Fibroblast of mammary gland (primary cell): ENCODE measurements around the gene BLTP3A.
"Not testable (repeated sequence)": the region's sequence is repeated elsewhere in the genome, so short reads cannot be mapped to it uniquely, and the experiment has no call there.

ENCODE experiments used
- DNase-seq: peaks from one replicate; pipeline ENCODE4 v3.0.0-alpha.2; 2010; ENCODE audit warnings: low read depth
- H3K4me3 ChIP-seq: 2 replicates; pipeline ENCODE4 v1.5.1; 2011; ENCODE audit warnings: low read depth, mild to moderate bottlenecking, low read length, moderate library complexity; ENCODE audit not compliant: control insufficient read depth
- TF ChIP-seq, protein P1 (sequence below): conservative IDR thresholded peaks from 2 replicates; pipeline ENCODE4 v1.5.1; 2011; ENCODE audit warnings: low read depth, low read length, inconsistent platforms; ENCODE audit not compliant: control insufficient read depth, insufficient read depth

The BLTP3A gene

DNA sequence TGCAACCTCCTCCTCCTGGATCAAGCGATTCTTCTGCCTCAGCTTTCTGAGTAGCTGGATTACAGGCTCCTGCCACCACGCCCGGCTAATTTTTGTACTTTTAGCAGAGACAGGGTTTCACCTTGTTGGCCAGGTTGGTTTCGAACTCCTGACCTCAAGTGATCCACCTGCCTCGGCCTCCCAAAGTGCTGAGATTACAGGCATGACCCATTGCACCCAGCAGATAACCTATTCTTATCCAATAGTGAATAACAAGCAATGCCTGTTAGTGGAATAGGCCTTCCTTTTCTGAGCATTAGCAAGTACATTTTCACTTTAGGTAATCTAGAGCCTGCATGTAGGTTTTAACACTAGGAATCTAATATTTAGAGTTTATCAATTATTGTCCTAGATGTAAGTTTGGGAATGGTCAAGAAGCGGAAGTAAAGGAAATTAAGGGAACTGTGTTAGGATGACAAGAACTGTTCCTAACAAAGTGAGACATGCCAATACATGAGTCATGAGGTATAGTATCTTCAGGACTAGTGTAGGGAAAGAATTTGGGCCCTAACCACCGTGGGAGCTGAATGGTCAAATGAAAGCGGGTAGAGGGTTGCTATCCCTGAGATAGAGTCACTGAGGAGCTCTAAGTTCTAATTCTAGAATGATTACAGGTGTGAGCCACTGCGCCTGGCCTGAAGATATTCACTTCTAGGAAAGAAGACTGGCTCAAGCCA lies 15.0 kb downstream of the BLTP3A start:
- peak; percentile 51 for DNase-seq
- H3K4me3 ChIP-seq, result no peak overlapping the region
- TF ChIP-seq, protein P1, sequence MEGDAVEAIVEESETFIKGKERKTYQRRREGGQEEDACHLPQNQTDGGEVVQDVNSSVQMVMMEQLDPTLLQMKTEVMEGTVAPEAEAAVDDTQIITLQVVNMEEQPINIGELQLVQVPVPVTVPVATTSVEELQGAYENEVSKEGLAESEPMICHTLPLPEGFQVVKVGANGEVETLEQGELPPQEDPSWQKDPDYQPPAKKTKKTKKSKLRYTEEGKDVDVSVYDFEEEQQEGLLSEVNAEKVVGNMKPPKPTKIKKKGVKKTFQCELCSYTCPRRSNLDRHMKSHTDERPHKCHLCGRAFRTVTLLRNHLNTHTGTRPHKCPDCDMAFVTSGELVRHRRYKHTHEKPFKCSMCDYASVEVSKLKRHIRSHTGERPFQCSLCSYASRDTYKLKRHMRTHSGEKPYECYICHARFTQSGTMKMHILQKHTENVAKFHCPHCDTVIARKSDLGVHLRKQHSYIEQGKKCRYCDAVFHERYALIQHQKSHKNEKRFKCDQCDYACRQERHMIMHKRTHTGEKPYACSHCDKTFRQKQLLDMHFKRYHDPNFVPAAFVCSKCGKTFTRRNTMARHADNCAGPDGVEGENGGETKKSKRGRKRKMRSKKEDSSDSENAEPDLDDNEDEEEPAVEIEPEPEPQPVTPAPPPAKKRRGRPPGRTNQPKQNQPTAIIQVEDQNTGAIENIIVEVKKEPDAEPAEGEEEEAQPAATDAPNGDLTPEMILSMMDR, result no peak

DNA sequence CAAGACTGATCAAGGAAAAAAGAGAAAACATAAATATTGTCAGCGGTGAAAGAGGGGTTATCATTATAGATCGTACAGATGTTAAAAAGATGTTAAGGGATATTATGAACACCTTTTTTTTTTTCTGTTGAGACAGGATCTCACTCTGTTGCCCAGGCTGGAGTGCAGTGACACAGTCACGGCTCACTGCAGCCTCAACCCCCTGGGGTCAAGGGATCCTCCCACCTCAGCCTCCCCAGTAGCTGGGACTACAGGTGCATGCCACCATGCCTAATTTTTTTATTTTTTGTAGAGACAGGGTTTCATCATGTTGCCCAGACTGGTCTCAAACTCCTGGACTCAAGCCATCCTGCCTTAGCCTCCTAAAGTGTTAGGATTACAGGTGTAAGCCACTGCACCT lies 16.6 kb downstream of the BLTP3A start:
- DNase-seq, H3K4me3 ChIP-seq: not testable (repeated sequence)

DNA sequence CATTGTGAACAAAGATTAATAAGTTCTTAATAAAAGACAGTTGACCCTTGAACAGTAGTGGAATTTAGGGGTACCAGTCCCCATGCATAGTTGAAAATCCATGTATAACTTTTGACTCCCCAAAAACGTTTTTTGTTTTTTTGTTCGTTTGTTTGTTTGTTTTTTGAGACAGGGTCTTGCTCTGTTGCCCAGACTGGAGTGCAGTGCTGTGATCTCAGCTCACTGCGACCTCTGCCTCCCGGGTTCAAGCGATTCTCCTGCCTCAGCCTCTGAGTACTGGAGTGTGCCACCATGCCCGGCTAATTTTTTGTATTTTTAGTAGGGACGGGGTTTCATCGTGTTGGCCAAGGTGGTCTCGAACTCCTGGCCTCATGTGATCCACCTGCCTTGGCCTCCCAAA lies 17.5 kb downstream of the BLTP3A start:
- not testable (repeated sequence) for DNase-seq, H3K4me3 ChIP-seq

DNA sequence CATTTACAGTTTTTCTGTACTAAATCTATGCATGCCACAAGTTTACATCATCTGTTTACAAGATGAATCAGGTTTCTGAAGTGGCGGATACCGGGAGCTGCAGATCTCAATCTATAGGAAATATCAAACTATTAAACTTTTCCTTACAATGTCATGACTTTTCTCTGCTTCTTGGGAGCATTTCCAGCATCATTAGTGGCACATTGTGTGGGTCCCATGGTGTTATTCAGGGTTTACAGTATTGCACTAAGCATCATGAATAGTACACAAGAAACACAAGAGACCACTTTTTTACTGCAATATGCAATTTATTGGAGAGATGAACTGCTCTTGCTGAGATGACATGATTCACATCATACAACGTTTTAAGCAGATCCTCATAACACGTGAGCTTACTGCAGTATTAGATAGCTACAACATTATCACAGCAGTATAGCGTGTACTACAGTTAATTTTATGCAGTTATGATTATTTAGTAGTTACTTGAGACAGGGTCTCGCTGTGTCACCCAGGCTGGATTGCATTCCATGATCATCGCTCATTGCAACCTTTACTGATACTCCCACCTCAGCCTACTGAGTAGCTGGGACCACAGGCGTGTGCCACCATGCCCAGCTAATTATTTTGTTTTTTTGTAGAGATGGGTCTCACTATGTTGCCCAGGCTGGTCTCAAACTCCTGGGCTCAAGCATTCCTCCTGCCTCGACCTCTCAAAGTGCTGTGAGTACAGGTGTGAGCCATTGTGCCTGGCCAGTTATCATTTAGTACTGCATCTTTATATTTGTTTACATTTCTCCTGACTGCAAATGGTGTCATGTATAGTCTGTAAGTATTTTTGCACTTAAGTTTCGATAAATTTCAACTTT lies 18.4 kb downstream of the BLTP3A start:
- no peak for DNase-seq
- no peak overlapping the region for H3K4me3 ChIP-seq
- TF ChIP-seq, protein P1, result no peak

DNA sequence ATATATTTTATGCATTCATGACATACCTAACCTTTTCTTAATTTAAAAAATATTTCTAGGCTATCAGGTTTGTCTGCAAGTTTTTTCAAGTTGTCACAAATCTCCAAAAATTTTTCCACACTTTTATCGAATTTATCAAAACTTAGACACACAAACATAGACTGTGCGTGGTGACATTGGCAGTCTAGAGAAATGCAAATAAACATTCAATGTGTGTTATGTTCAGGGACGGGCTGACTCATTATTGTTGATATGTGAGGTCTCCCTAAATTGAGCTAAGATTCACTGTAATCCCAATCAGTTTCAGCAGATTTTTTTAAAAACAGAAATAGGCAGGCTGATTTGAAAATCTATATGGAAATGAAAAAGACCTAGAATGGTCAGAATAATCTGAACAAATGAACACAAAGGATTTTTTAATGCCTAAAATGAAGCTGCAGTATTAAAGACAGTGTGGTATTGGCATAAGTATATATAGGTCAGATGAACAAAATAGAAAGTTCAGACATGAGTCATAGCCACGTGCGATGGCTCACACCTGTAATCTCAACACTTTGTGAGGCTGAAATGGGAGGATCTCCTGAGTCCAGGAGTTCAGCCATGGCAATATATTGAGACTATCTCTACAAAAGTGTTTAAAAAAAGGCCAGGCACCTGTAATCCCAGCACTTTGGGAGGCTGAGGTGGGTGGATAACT lies 19.2 kb downstream of the BLTP3A start:
- TF ChIP-seq, protein P1, result no peak
- no peak for DNase-seq

DNA sequence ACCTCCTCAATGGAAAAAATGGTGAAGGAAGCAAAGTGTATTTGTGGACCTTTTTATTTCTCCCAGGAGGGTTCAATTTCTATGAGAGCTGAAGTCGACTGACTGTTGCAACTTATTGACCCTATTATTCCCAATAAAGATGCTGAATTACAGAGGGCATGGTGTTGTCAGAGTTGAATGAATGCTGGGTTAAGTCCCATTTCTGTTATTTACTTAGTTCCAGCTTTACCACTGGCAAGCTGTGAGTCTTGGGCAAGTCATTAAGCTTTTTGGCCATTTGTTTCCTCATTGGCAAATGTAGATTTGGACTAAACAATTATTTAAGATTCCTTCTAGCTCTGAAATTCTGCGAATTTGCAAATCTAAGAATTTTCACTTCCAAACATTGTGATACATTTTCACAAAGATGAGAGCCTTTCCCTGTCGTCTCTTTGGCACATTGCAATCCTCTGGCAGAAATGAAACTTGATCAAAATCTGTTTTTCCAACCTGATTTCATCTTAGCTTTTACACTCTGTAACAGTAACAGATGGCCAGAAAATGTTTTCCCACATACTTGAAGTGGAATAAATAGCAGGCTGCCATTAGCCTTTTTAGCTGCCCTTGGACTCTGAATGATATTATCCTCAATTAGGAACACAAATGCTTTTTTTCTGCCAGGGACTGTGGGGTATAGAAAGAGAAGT lies 21.3 kb downstream of the BLTP3A start:
- DNase-seq, result no peak
- no peak overlapping the region for H3K4me3 ChIP-seq
- TF ChIP-seq, protein P1, result no peak

More for the DNA sequence above, 19.2 kb downstream of the BLTP3A start:
- no peak overlapping the region for H3K4me3 ChIP-seq

DNA sequence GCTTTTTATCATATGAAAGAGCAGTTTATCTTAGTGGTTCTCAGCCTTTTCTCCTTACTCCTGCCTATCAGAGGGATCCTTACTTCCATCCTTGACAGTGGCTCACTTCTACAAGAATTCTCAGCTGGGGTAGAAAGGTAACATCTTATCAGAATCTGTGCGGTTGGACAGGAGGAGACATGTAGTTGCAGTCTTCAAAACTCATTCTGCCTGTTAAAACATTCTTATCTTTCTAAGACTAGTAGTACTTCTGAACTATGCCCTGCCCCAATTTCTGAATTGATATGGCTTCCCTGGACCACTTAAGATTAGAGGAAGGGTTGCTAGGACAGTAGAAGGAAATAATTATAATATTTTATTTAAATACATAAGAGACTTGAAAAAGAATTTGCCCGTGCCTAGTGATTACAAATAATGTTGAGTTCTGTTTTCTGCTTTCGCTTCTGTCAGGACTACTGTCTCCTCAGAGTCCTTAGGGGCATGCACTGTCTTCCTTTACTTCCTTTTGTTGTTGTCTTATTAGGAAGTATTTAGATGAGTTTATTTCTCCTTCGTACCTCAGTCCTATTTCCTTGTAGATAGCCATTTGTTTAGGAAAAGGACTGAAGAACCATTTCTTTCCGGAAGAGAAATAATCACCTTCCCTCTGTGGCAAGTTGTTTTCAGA lies 24.9 kb downstream of the BLTP3A start:
- H3K4me3 ChIP-seq, result no peak overlapping the region
- TF ChIP-seq, protein P1, result no peak
- DNase-seq, result no peak
